Epithelial cell of umbilical artery (primary cell): ENCODE results near the gene PLEKHA3. TPM values are rescaled to one million over a fixed set of nuclear protein-coding genes. Genes with fewer than 3 reads are reported as not detected.

Source experiments
- total RNA-seq: library from RNA; depleted of rRNA; stranded (reverse); fragments of >200 nt; gene quantifications from 2 replicates; pipeline ENCODE4 v1.2.3, GENCODE V29; 2014

Gene PLEKHA3
- 6.2 and 7.0 TPM in 2 replicates for total RNA-seq

GRCh38 chr2:178480227-178481181, at the start of gene PLEKHA3:
Gene PLEKHA3 (plus strand): TSS chr2:178480457. CDS start chr2:178480870, 413 bp downstream.

DNA sequence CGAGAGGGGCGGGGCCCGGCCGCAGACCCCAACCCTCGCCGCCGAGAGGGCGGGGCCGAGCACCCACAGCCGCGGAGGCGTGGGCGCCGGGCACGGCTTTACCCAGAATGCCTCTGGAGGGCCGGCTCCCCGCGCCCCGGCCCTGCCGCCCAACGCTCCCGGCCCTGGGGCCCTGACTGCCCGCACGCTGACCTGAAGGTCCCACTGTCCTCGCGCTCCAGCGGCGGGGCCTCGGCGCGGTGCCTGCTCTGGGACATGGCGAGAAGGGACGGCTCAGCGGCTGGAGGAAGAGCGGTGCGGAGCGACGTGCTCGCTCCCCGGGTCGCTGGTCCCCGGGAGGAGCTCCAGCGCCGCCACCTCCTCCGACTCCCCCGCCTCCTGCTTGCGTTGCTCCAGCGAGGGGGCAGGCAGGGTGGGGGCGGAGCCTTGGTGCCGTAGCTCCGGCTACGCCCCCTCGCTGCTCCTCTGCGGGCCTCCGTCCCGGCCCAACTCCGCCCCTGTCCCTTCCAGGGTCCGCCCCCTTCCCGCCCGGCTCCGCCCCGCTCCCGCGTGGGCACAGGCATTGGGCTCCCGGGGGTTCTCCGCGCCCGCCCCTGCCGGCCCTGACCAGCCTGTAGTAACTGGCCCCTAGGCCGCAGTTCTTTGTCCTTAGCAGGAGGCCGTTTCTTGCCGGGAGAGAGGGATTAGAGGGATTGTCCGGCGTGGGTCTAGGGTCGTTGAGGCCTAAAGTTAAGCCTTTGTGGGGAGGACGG, 29.3 kb upstream of the PLEKHA3 start, which contains the start of the genes PJVK and PRKRA:
TSS of gene PJVK (plus strand) at position 605 of the 752 bp plus-strand sequence. CDS start 2,032 bp downstream, outside the sequence.
TSS of gene PRKRA (minus strand) at position 402 of the 752 bp plus-strand sequence. CDS start at position 257, 145 bp downstream.

GRCh38 chr2:178478439-178479274, 1.6 kb upstream of the PLEKHA3 start, which contains the start of gene FKBP7:
Gene FKBP7 (minus strand): TSS chr2:178478600. CDS start chr2:178478499, 101 bp downstream.

Other genes with a start within 250 kb of the PLEKHA3 start
- gene PRKRA, start 29.3 kb upstream of the PLEKHA3 start, total RNA-seq: 28.0 and 35.7 TPM in 2 replicates
- 0.30 and 0.65 TPM in 2 replicates for gene PJVK, start 29.1 kb upstream of the PLEKHA3 start, total RNA-seq
- 25.4 and 25.7 TPM in 2 replicates for gene FKBP7, start 1.9 kb upstream of the PLEKHA3 start, total RNA-seq